Adrenal gland (tissue), 12 donors: ENCODE data around the gene IL17RD. TPM values are rescaled to one million over a fixed set of nuclear protein-coding genes. Genes with fewer than 3 reads are reported as not detected.

Experiments used
- DNase-seq, 7 donors: peaks; one replicate each; pipeline ENCODE4 v3.0.0-alpha.2; 2019 to 2020
- H3K27ac ChIP-seq, 5 donors: fragments of 200-600 bp; sonication (generic) in 4 of 5; 1 replicate in 3 of 5; 2 replicates in 2 of 5; pipeline versions ENCODE4 v1.5.1 to v1.8.0; 2016 to 2020; ENCODE audit warnings: mild to moderate bottlenecking in 1 of 5
- H3K27me3 ChIP-seq: fragments of 200-600 bp; 2 replicates; pipeline ENCODE4 v1.8.0; 2021
- H3K36me3 ChIP-seq, 2 donors: fragments of 200-600 bp; replicated peaks in 1 of 2; 1 replicate in 1 of 2; 2 replicates in 1 of 2; pipeline versions ENCODE4 v1.5.1 to v1.8.0; 2018 to 2022
- H3K4me1 ChIP-seq, 2 donors: fragments of 200-600 bp; replicated peaks in 1 of 2; 1 replicate in 1 of 2; 2 replicates in 1 of 2; pipeline versions ENCODE4 v1.5.1 to v1.8.0; 2018 to 2021
- H3K4me3 ChIP-seq, 4 donors: fragments of 200-600 bp; sonication (generic) in 3 of 4; one replicate each; pipeline ENCODE4 v1.5.1; 2016 to 2018
- H3K9me3 ChIP-seq, 3 donors: fragments of 200-600 bp; sonication (generic) in 1 of 3; replicated peaks in 1 of 3; 1 replicate in 2 of 3; 2 replicates in 1 of 3; pipeline versions ENCODE4 v1.5.1 to v1.8.0; 2016 to 2021
- CTCF ChIP-seq, 6 experiments: fragments of 450-650 bp in 4 of 6; fragments of 200-600 bp in 2 of 6; sonication (generic) in 1 of 6; IDR thresholded peaks; 1 replicate in 5 of 6; 2 replicates in 1 of 6; pipeline versions ENCODE4 v1.5.1 to v1.8.0; 2016 to 2021; ENCODE audit warnings: antibody characterized with exemption in 6 of 6, mild to moderate bottlenecking in 2 of 6, moderate library complexity in 1 of 6
- POLR2A ChIP-seq, 2 donors: fragments of 450-650 bp; IDR thresholded peaks; one replicate each; pipeline ENCODE4 v1.6.1; 2017; ENCODE audit warnings: antibody characterized with exemption in 2 of 2, mild to moderate bottlenecking in 2 of 2, moderate library complexity in 1 of 2
- WGBS, 4 donors: extraction: QIAGEN DNeasy Blood & Tissue Kit in 2 of 4; methylation state at CpG; one replicate each; pipeline versions ENCODE4 v1.1.5 to v1.1.7; 2013 to 2017; 5-methylcytosine and 5-hydroxymethylcytosine counted together
- intact Hi-C, 2 donors: fragments of 100-400 bp; cut with DNase I; formaldehyde crosslinking; loops; one replicate each; pipeline versions ENCODE4 v1.14.1 to v1.15.0; 2022 to 2023
- polyA plus RNA-seq, 3 donors: library from polyadenylated mRNA; stranded (reverse); fragments of 200-250 nt in 2 of 3; fragments of 350-450 nt in 1 of 3; fragmentation: Illumina TruSeq in 1 of 3; extraction: RNeasy Lipid Tissue Mini Kit (QIAGEN cat#74804) in 1 of 3; gene quantifications; one replicate each; pipeline ENCODE4 v1.2.3, GENCODE V29; 2013 to 2014
- total RNA-seq, 9 donors: library from RNA; depleted of rRNA in 4 of 9; stranded (reverse); fragments of >200 nt in 4 of 9; fragments of 120-200 nt in 1 of 9; fragmentation: NEBNext Ultra II Directional in 1 of 9; extraction: Animal tissue kit (Norgen Biotek cat#: 25700) in 1 of 9; gene quantifications; one replicate each; pipeline versions ENCODE4 v1.1.0 to v1.2.4, GENCODE V29; 2013 to 2023
- donor health status: healthy with polysubstance abuse.
- donor health status: Bipolar disorder and iron deficiency.
- donor health status: DM: yes; HTN: yes; CAD: no.
- donor health status: DM: no; HTN: no; CAD: no.
- donor health status: DM: no; HTN: no; CAD: no.
- donor health status: DM: yes; HTN: yes; CAD: no.

The IL17RD gene
- total and polyA plus RNA-seq, 12 donors, result 0.44 to 7.1 (median 1.5) TPM

DNA sequence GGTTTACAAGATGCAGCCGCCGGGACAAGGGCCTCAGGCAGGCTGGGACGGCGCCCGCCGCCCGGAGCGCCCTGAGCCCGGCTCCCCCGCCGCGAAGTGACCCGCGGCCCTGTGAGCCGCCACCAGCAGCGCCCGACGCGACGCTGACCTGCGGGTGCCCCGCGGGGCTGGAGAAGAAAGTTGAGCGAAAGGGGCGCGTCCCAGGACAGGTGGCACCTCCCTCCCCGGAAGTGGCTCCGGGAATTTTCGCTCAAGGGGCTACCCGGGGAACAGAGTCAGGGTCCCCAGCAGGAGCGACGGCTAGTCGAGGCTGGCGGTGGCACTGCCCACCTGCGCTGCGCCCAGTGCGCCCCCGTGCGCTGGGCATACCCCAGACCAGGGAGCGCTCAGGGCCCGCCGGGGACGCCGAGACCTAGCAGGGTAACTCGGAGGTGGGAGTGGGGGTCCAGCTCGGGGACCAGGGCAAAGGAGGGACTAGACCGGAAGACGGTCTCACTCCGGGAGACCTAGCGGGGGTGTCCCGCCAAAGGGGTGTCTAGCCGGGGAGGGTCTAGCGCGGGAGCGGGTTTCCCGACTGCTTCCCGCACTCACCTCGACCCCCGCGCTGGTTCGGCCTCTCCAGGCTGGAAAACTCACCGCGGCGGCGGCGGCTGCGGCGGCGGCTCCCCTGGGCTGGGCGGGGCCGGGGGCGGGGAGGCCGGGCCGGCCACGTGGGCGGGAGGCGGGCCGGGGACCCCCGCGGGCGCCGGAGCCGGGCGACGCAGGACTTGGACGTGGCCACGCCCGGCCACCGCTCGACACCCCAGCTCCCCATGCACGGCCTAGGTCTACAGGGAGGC, 86.3 kb downstream of the IL17RD start:
- 0 to 2% (median 1%) methylated on average over 16 to 91 of the region's 91 CpGs for WGBS, 4 donors
- TF ChIP-seq POLR2A (IDR thresholded peaks at IDR 0.05) (peak in 1 of 2 donors; percentile 19), CTCF (IDR thresholded peaks at IDR 0.05) (no peak)
- Histone ChIP-seq H3K4me3 (peak overlapping the region; percentile 58 to 75 (median 72)), H3K4me1 (peaks cover 9 to 10% of the 10 kb centered on the region in 2 donors), H3K27ac (peak overlapping the region in 3 of 5 donors; percentile 38 to 81 (median 68)), H3K9me3 (no peaks in the 10 kb centered on the region), H3K36me3 (no peaks in the 10 kb centered on the region), H3K27me3 (no peaks in the 10 kb centered on the region)
- intact Hi-C loops, result loop anchor here in 1 of 2 donors (10.0 kb wide), 1 partner anchor 54 kb away; no protein-coding TSS in a partner anchor
- peak in 6 of 7 donors; percentile 43 to 63 (median 58) for DNase-seq

- Histone ChIP-seq H3K27me3 (no peaks in the 10 kb centered on the region), H3K4me3 (peak overlapping the region; percentile 58 to 75 (median 72)), H3K4me1 (peaks cover 9 to 10% of the 10 kb centered on the region in 2 donors), H3K36me3 (no peaks in the 10 kb centered on the region), H3K9me3 (no peaks in the 10 kb centered on the region), H3K27ac (peak overlapping the region in 3 of 5 donors; percentile 38 to 81 (median 68))
- WGBS, 4 donors, result 0 to 3% (median 1%) methylated on average over 13 to 15 of the region's 15 CpGs
- peak; percentile 53 to 84 (median 78) for DNase-seq
- intact Hi-C loops, result loop anchor here in 1 of 2 donors (10.0 kb wide), 1 partner anchor 53 kb away; no protein-coding TSS in a partner anchor
- peak in 1 of 2 donors; percentile 64 for TF ChIP-seq POLR2A (IDR thresholded peaks at IDR 0.05)
- peak in 3 of 6 experiments; percentile 12 to 30 (median 15) for TF ChIP-seq CTCF (IDR thresholded peaks at IDR 0.05)
Measured at GRCh38 chr3:57078344-57078634, 86.9 kb downstream of the IL17RD start.

- H3K4me1 ChIP-seq, result peaks cover 9 to 10% of the 10 kb centered on the region in 2 donors
- 36 to 41% (median 40%) methylated on average over 9 of the region's 9 CpGs for WGBS, 4 donors
- peak overlapping the region in 2 of 4 donors; percentile 58 to 74 for H3K4me3 ChIP-seq
- peak overlapping the region in 3 of 5 donors; percentile 38 to 81 (median 68) for H3K27ac ChIP-seq
- intact Hi-C loops, result loop anchor here in 1 of 2 donors (2.0 to 10.0 kb wide), 2 partner anchors 53 to 81 kb away; no protein-coding TSS in a partner anchor
- no peak for DNase-seq
- no peak for TF ChIP-seq POLR2A (IDR thresholded peaks at IDR 0.05)
- no peak for TF ChIP-seq CTCF (IDR thresholded peaks at IDR 0.05)
- H3K9me3 ChIP-seq, result no peaks in the 10 kb centered on the region
- H3K27me3 ChIP-seq, result no peaks in the 10 kb centered on the region
- no peaks in the 10 kb centered on the region for H3K36me3 ChIP-seq
Measured at GRCh38 chr3:57077630-57078343, 87.4 kb downstream of the IL17RD start.

DNA sequence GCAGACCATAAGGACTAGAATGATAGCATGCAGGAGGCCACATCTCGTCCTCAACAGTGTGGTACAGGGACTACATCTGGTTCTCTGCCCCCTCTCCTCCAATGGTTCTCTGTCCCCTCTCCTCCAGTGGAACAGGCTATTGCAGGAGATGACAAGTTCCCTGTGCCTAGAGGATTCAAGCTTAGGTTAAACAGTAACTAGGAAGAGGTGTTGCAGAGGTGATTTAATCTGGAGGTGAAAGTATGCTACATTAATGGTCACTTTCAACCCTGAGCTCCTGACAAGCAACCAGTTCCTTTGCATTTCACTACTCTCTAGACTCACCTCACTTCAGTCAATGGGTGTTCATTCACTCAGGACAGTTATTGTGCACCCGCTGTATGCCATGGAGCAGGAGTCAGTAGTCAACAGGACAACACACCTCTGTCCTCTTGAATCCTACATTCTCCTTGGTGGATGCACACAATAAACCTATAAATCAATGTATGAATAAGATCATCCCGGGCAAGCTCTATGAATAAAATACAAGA, 88.7 kb downstream of the IL17RD start:
- H3K4me1 ChIP-seq, result peaks cover 9 to 10% of the 10 kb centered on the region in 2 donors
- no peak overlapping the region for H3K4me3 ChIP-seq
- no peaks in the 10 kb centered on the region for H3K9me3 ChIP-seq
- WGBS, 4 donors, result 81 to 92% (median 88%) methylated on average over 3 of the region's 3 CpGs
- H3K36me3 ChIP-seq, result no peaks in the 10 kb centered on the region
- DNase-seq, result no peak
- no peak overlapping the region for H3K27ac ChIP-seq
- no peak for TF ChIP-seq POLR2A (IDR thresholded peaks at IDR 0.05)
- TF ChIP-seq CTCF (IDR thresholded peaks at IDR 0.05), result no peak
- intact Hi-C loops, result loop anchor here in 1 of 2 donors (2.0 to 10.0 kb wide), 2 partner anchors 52 to 80 kb away; no protein-coding TSS in a partner anchor
- H3K27me3 ChIP-seq, result no peaks in the 10 kb centered on the region
